Stimulated activated memory B cell treated with anti-CD40 and anti-IgM and Interleukin-4, amounts not matched to agents 10 μg/mL and 1 μg/mL and 100 μg/mL, for 72 hours (primary cell): ENCODE data around the gene FDXACB1.

Source experiments
- ATAC-seq: fragments of 150-1000 bp; cut with Tn5 transposase; 2 replicates; pipeline ENCODE4 v1.10.0; 2021
- H3K27ac Mint-ChIP-seq: one replicate; pipeline ENCODE4 v1.8.0; 2022; ENCODE audit warnings: mild to moderate bottlenecking, mixed read lengths
- H3K27me3 Mint-ChIP-seq: one replicate; pipeline ENCODE4 v1.8.0; 2022; ENCODE audit warnings: mixed read lengths
- H3K36me3 Mint-ChIP-seq: one replicate; pipeline ENCODE4 v1.8.0; 2022; ENCODE audit warnings: mixed read lengths
- H3K4me1 Mint-ChIP-seq: one replicate; pipeline ENCODE4 v1.8.0; 2022; ENCODE audit warnings: mixed read lengths
- H3K4me3 Mint-ChIP-seq: one replicate; pipeline ENCODE4 v1.8.0; 2022; ENCODE audit warnings: mild to moderate bottlenecking, moderate library complexity, mixed read lengths
- H3K9me3 Mint-ChIP-seq: one replicate; pipeline ENCODE4 v1.8.0; 2022; ENCODE audit warnings: mixed read lengths

FDXACB1 gene

DNA sequence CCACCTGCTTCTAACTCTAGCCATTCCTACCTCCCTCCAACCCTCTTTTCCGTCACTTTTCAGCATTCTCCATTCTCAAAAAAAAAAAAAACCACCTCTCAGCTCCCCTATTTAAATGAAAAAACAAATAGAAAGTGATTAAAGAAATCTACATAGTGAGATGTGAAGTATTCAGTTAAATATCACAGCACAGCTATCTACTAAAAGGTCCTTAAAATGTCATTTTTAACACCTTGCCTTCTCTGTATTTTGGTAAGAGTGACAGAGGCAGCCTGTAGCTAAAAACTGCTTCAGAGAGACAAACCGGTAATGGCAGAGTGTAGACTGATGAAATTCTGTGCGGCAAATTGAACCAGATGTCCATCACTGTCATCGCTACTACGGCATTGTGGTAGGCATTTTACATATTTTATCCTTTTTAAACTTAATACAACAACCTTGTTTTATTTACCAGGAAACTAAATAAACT lies 7.2 kb downstream of the FDXACB1 start:
- H3K9me3 Mint-ChIP-seq, result no peaks in the 10 kb centered on the region

DNA sequence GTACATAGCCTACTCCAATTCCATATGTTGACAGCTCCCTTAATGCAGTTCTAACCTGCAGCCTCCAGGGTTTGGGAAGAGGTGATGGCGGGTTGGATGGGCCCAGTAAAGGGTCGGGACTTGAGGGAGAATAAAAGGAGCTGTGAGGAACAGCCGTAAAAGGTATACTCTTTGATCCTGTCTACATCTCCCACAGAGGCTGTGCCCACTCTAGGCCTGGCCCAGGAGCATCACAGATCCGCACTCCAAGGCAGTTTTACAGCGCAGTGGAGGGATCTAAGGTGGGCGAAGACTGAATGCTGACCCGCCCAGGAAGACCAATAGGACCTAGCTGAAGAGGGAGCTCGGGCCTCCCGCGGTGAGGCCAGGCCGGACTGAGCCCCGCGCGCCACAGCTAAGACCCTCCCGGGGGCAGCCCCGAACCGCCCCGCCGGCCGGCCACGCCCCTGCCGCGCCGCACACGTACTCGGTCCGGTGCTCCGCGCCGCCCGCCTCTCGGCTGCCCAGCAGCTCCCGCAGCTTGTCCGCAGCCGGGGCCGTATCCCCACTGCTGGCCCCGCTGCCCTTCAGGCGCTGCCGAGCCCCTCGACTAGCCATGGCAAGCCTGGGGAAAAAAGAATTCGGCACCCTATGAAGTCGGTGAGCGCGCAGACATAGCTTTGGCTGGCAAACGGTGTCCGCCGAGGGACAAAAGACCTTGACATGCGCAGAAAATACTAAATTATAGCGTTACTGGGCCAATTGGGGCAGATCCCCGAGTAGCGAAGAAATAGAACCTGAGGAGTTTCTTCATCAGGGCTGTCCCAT lies 7.9 kb downstream of the FDXACB1 start, which contains the start of gene ALG9:
TSS of gene ALG9 (minus strand) at position 696 of the 807 bp plus-strand sequence. CDS start at position 597, 99 bp downstream.
- Mint-ChIP-seq H3K36me3 (peaks cover 36% of the 10 kb centered on the region), H3K9me3 (no peaks in the 10 kb centered on the region), H3K4me3 (peak within 1 kb of the TSS; percentile 92), H3K27me3 (no peaks in the 10 kb centered on the region), H3K4me1 (peaks cover 25% of the 10 kb centered on the region), H3K27ac (peak within 1 kb of the TSS; percentile 92)
- ATAC-seq, result peak; percentile 95

More for the DNA sequence above, 7.2 kb downstream of the FDXACB1 start:
- H3K27ac Mint-ChIP-seq, result peak overlapping the region; percentile 92
- H3K27me3 Mint-ChIP-seq, result no peaks in the 10 kb centered on the region
- peaks cover 25% of the 10 kb centered on the region for H3K4me1 Mint-ChIP-seq
- peaks cover 30% of the 10 kb centered on the region for H3K36me3 Mint-ChIP-seq
- ATAC-seq, result no peak
- peak overlapping the region; percentile 92 for H3K4me3 Mint-ChIP-seq

DNA sequence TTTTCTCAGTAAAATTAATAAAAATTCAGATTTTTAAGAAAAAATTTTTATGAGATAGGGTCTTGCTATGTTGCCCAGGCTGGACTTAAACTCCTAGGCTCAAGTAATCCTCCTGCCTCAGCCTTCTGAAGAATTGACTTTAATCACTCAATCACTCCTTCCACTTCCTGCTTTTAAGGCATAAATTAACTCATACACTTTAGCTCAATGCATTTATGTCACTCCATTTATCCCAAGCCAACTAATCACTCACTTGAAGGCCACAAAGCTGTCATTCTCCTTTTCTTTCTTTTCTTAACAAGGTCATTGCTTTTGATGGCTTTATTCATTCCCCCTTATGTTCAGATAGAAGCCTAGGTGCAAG lies 8.5 kb downstream of the FDXACB1 start:
- Mint-ChIP-seq H3K27ac (peak overlapping the region; percentile 92), H3K9me3 (no peaks in the 10 kb centered on the region), H3K36me3 (peaks cover 37% of the 10 kb centered on the region), H3K4me1 (peaks cover 25% of the 10 kb centered on the region), H3K27me3 (no peaks in the 10 kb centered on the region), H3K4me3 (peak overlapping the region; percentile 92)
- no peak for ATAC-seq

DNA sequence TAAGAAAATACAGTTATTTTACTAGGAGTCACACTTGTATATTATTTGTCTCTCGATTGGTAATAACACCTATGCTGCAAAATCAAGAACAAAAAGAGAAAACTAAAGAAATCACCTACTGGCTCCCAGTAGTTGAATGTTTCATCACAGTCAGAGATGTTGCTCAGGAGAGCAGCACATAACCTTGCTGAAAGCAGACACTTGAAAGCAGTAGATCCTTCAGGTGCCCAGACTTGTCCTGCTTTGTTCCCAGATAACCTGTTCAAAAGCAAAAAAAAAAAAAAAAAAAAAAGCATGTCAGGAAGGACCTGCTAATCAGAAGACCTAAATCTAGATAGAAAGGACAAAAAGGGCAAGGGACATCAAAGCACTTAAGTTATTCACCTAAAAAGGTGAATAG lies 8.9 kb downstream of the FDXACB1 start:
- Mint-ChIP-seq H3K4me1 (peaks cover 25% of the 10 kb centered on the region), H3K9me3 (no peaks in the 10 kb centered on the region), H3K36me3 (peaks cover 37% of the 10 kb centered on the region), H3K27ac (peak overlapping the region; percentile 92), H3K27me3 (no peaks in the 10 kb centered on the region), H3K4me3 (no peak overlapping the region)
- ATAC-seq, result no peak

DNA sequence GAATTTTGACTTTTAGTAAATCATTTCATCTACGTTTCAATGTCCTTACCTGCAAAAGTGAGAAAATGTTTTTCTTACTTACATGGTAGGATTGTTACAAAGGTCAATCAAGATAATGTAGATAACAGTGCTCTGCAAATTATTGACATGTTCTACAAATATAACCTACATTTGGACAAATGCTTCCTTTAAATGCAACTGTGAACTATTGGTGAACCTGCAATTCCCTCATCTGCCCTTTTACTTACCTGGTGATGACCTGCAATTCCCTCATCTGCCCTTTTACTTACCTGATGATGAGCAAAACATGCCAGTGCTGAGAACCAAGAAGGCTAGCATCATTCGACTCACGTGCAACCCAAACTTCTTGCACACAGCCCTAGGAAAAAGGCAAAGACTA lies 18.7 kb downstream of the FDXACB1 start:
- Mint-ChIP-seq H3K4me1 (no peaks in the 10 kb centered on the region), H3K4me3 (no peak overlapping the region), H3K27me3 (no peaks in the 10 kb centered on the region), H3K27ac (no peak overlapping the region), H3K9me3 (no peaks in the 10 kb centered on the region), H3K36me3 (peaks cover 58% of the 10 kb centered on the region)
- no peak for ATAC-seq

DNA sequence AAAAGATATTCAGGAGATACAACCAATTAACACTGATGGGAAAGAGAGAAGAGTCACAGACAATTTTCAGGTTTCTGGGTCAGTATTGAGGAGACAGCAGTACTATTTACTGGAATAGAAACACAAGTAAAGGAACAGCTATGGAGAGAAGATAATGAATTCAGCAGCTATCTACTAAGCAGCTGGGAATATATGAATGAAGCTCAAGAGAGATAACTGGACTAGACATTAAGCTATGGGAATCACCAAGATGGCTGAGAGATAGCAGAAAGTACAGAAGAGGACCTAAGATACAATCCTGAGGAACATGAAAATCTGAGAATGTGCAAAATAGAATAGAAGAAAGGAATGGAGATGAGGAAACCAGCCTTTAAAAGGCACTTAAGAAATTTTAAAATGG lies 23.5 kb downstream of the FDXACB1 start:
- Mint-ChIP-seq H3K4me3 (no peak overlapping the region), H3K36me3 (peaks cover 59% of the 10 kb centered on the region), H3K9me3 (no peaks in the 10 kb centered on the region), H3K27ac (no peak overlapping the region), H3K4me1 (no peaks in the 10 kb centered on the region), H3K27me3 (no peaks in the 10 kb centered on the region)
- ATAC-seq, result no peak

DNA sequence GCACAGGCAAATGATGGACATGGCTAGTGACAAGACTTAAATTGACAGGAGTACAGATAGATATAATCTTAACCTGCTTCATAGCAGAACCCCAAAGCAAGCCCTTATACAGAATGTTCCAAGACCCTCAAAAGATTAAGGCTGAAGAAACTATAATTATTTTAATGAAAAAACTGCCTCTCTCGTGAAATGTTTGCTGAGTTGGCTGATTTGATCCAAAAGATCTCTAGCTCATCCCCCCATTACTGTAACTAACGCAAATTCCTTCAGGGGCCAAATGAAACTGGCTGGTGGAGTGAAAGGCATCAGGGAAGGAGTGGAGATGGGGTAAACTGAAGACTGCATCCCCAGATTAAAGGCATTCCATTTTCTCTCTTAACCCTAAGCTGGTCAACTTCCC lies 26.9 kb downstream of the FDXACB1 start:
- no peak for ATAC-seq
- Mint-ChIP-seq H3K27me3 (no peaks in the 10 kb centered on the region), H3K36me3 (peaks cover 52% of the 10 kb centered on the region), H3K4me1 (no peaks in the 10 kb centered on the region), H3K4me3 (no peak overlapping the region), H3K9me3 (no peaks in the 10 kb centered on the region), H3K27ac (no peak overlapping the region)

DNA sequence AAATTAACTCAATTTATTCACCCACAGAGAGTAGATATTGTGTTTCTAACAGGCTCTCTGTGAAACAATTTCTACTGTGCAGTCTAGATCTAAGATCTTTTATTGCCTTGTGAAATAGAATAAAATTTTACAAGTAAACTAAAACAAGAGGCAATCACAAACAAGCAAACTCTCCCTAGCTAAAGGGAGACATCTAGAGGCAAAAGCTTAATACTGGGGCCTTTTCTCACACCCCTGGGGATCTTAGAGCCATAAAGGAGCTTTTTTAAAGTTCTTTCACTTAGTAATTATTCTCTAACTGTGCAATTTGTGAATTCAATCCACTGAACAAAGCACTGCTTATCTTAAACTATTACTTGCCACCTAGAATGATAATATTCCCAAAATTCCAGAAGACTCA lies 27.3 kb downstream of the FDXACB1 start:
- Mint-ChIP-seq H3K4me1 (no peaks in the 10 kb centered on the region), H3K4me3 (no peak overlapping the region), H3K36me3 (peaks cover 52% of the 10 kb centered on the region), H3K27ac (no peak overlapping the region), H3K27me3 (no peaks in the 10 kb centered on the region), H3K9me3 (no peaks in the 10 kb centered on the region)
- ATAC-seq, result no peak

DNA sequence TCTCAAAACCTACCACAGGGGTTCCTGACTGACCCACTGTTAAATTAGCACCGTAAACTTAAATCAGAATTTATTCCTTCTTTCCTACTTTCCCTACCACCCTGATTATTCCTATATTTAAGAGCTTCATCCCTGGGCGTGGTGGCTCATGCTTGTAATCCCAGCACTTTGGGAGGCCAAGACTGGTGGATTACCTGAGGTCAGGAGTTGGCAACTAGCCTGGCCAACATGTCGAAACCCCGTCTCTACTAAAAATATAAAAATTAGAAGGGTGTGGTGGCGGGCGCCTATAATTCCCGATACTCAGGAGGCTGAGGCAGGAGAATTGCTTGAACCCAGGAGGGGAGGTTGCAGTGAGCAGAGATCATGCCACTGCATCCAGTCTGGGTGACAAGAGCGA lies 27.9 kb downstream of the FDXACB1 start:
- H3K27me3 Mint-ChIP-seq, result no peaks in the 10 kb centered on the region
- no peaks in the 10 kb centered on the region for H3K4me1 Mint-ChIP-seq
- peaks cover 52% of the 10 kb centered on the region for H3K36me3 Mint-ChIP-seq
- ATAC-seq, result no peak
- no peak overlapping the region for H3K27ac Mint-ChIP-seq
- no peaks in the 10 kb centered on the region for H3K9me3 Mint-ChIP-seq
- no peak overlapping the region for H3K4me3 Mint-ChIP-seq

DNA sequence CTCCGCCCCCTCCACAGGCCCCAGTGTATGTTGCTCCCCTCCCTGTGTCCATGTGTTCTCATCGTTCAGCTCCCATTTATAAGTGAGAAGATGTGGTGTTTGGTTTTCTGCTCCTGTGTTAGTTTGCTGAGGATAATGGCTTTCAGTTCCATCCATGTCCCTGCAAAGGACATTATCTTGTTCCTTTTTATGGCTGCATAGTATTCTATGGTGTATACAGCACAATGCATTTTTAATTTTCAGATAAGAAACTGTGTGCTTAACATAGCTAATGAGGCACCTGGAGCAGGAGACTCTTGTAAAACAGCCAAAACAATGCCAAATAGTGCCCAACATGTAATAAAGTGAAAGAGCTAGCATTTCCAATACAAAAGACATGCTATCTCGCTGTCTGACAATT lies 29.3 kb downstream of the FDXACB1 start:
- no peak for ATAC-seq
- Mint-ChIP-seq H3K4me1 (no peaks in the 10 kb centered on the region), H3K36me3 (peaks cover 45% of the 10 kb centered on the region), H3K9me3 (no peaks in the 10 kb centered on the region), H3K27me3 (no peaks in the 10 kb centered on the region), H3K4me3 (no peak overlapping the region), H3K27ac (no peak overlapping the region)

DNA sequence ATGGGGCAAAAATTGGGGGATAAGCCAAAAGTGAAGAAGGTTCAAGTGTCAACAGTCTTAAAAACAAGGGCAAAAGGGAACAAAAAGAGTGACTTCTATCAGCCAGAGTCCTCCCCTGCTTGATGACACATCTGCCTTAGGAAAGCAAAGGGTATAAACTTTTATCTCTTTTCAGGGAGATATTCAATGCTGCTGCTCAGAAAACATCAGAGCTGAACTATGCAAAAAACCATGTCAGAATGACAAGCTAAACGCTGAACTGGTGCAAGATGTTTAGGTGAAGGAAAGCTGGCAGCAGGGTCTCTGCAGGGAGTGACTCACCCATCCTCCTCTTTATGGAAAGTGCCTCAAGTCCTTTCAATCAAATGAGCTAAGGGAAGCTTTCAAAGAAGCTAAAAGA lies 32.3 kb downstream of the FDXACB1 start:
- Mint-ChIP-seq H3K4me3 (no peak overlapping the region), H3K36me3 (peaks cover 44% of the 10 kb centered on the region)

DNA sequence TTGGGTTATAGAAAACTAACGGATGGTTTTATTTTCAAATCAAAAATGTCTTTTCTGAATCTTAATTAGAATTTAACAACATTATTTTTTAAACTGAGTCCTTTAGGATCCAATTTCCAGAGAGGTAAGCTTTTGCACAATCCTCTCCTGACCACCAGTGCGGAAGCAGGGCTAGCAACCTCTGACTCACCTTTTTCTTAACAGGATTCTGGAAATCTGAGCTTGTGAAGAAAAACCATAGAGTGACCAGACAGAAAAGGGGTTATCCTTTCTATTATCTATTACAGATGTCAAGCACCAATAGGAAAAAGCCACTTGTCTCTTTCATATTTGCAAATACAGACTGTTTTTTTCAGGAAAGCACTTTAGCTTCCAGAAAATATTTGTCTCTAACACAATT lies 32.9 kb downstream of the FDXACB1 start:
- peaks cover 12% of the 10 kb centered on the region for H3K4me1 Mint-ChIP-seq
- H3K36me3 Mint-ChIP-seq, result peaks cover 42% of the 10 kb centered on the region
- no peak for ATAC-seq
- H3K27ac Mint-ChIP-seq, result peak overlapping the region; percentile 2
- no peaks in the 10 kb centered on the region for H3K9me3 Mint-ChIP-seq
- no peak overlapping the region for H3K4me3 Mint-ChIP-seq
- H3K27me3 Mint-ChIP-seq, result no peaks in the 10 kb centered on the region

More for the DNA sequence above, 32.3 kb downstream of the FDXACB1 start:
- Mint-ChIP-seq H3K27ac (peak overlapping the region; percentile 2), H3K4me1 (peaks cover 12% of the 10 kb centered on the region), H3K9me3 (no peaks in the 10 kb centered on the region), H3K27me3 (no peaks in the 10 kb centered on the region)
- no peak for ATAC-seq

DNA sequence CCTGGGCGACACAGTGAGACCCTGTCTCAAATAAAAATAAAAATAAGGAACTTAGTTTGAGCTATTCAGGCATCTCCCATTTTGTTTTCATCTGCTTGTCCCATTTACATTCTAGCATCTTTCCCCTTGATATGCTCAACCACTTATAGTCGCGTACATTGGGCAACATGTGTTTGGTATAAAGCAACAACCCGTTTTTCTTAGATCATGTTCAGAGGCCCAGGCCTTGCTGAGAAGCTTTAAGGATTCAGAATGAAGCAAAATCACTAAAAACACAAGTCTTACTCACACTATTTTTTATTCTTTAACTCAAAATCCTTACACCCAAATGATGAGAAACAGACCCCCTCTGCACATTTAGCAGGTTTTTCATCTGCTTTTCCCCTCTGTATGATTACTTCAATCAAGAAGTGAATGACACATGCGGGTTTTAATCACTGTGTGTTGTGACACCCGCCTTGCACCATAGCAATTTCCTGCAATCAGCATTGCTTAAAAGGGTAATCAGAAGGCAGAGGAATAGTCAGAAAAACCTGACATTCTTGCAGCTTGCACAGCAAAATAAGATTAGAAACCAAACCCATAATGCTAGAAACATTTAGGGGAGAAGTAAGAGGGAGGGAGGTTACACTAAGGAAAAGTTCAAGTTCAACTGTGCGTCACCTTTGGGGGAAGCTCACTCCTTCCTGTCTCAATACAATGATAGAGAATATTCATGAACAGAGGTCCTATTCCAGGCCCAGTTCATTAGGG lies 33.5 kb downstream of the FDXACB1 start:
- Mint-ChIP-seq H3K36me3 (peaks cover 38% of the 10 kb centered on the region), H3K4me1 (peaks cover 12% of the 10 kb centered on the region), H3K27ac (no peak overlapping the region), H3K9me3 (no peaks in the 10 kb centered on the region), H3K27me3 (no peaks in the 10 kb centered on the region), H3K4me3 (no peak overlapping the region)
- ATAC-seq, result no peak

DNA sequence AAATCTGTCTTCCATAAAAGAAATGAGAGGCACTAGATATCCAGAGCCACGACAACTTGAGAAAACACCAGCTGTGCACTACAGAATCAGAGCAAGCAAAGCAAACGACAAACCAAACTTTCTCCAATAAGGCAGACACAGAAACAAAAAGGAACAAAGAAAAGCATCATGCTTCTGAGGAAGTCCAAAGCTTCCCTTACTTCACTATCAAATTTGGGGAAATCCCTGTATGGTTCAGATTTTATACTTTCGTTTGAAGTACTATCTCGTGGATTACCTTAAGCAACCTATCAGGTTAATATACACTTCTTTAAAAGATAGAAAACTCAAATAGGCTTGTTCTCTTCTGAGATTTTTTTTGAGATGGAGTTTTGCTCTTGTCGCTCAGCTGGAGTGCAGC lies 35.3 kb downstream of the FDXACB1 start:
- peak overlapping the region; percentile 50 for H3K27ac Mint-ChIP-seq
- peak; percentile 57 for ATAC-seq
- H3K36me3 Mint-ChIP-seq, result peaks cover 36% of the 10 kb centered on the region
- H3K9me3 Mint-ChIP-seq, result no peaks in the 10 kb centered on the region
- H3K4me3 Mint-ChIP-seq, result no peak overlapping the region
- peaks cover 12% of the 10 kb centered on the region for H3K4me1 Mint-ChIP-seq
- no peaks in the 10 kb centered on the region for H3K27me3 Mint-ChIP-seq

DNA sequence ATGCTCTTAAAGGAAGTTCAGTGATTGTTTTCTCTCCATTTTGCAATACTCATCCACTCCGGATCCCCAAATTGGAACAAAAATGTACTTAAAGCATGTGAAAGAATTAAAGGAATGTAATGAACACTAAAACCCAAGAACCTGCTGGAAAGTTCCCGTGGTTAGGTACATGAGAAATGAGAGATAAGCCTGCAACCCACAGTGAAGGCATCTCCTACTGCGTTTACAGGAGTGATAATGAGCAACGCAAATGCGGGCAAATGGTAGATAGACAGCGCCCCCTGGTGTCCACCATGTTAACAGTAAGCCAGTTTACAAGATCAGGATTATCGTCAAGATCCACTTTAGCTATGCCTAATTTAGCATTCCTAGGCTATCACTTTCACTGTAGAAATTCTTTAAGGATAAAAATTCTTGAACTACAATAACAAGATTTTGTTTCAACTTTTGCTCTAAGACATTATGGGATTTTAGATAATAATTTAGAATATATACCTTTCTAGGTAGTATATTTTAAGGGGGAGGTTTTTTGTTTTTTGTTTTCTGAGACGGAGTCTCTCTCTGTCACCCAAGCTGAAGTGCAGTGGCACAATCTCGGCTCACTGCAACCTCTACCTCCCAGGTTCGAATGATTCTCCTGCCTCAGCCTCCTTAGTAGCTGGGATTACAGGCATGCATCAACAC lies 37.5 kb downstream of the FDXACB1 start:
- Mint-ChIP-seq H3K9me3 (no peaks in the 10 kb centered on the region), H3K4me3 (no peak overlapping the region), H3K36me3 (peaks cover 33% of the 10 kb centered on the region), H3K27ac (no peak overlapping the region), H3K27me3 (no peaks in the 10 kb centered on the region), H3K4me1 (peaks cover 12% of the 10 kb centered on the region)
- peak; percentile 76 for ATAC-seq
